Endothelial cell of umbilical vein (primary cell): ENCODE results near the gene CORO2B. TPM values are rescaled to one million over a fixed set of nuclear protein-coding genes. Genes with fewer than 3 reads are reported as not detected.

Experiments
- BruUV-seq: library from RNA; stranded (reverse); fragments of 400-500 nt; replicated peaks from 2 replicates; lab custom pipeline; 2021; lab: Mats Ljungman, UMichigan
- CTCF ChIA-PET: fragments of 300-600, 350-600 bp; sonication (Branson Sonifier 250); formaldehyde crosslinking; loops from one replicate; lab custom pipeline; 2021; ENCODE audit warnings: antibody characterized with exemption, inconsistent platforms; lab: Charles Lee
- POLR2A ChIA-PET: fragments of 300-600, 350-600 bp; sonication (Branson Sonifier 250); formaldehyde crosslinking; loops from one replicate; lab custom pipeline; 2021; ENCODE audit warnings: antibody characterized with exemption, inconsistent platforms; lab: Charles Lee
- DNase-seq: peaks from one replicate; pipeline ENCODE4 v3.0.0-alpha.2; 2011; ENCODE audit warnings: low read depth, low spot score
- FAIRE-seq: peaks from 2 replicates; lab custom pipeline; 2011; peaks lifted over from hg19 to GRCh38; lab: Jason Lieb, UNC
- H2AFZ ChIP-seq: 2 replicates; pipeline ENCODE4 v1.6.0; 2012; ENCODE audit warnings: low read depth, low read length, control low read depth, inconsistent platforms
- H3K27ac ChIP-seq: 2 replicates; pipeline ENCODE4 v1.5.1; 2011; ENCODE audit warnings: low read depth, mild to moderate bottlenecking, control low read depth, low read length, moderate library complexity; ENCODE audit not compliant: insufficient read depth
- H3K27me3 ChIP-seq, 2 experiments: 2 replicates each; pipeline versions ENCODE4 v1.6.0 to v1.6.1; 2011; ENCODE audit warnings: low read length in 2 of 2, mixed read lengths in 1 of 2; ENCODE audit not compliant: control insufficient read depth in 2 of 2, insufficient read depth in 2 of 2
- H3K36me3 ChIP-seq, 2 experiments: 2 replicates in 1 of 2; 3 replicates in 1 of 2; pipeline ENCODE4 v1.5.1; 2011; ENCODE audit warnings: low read length in 2 of 2, mild to moderate bottlenecking in 1 of 2, moderate library complexity in 1 of 2; ENCODE audit not compliant: control insufficient read depth in 2 of 2, insufficient read depth in 2 of 2; ENCODE audit errors: extremely low read depth in 1 of 2
- H3K4me1 ChIP-seq: 3 replicates; pipeline ENCODE4 v1.5.1; 2011; ENCODE audit warnings: mild to moderate bottlenecking, low read length; ENCODE audit not compliant: control insufficient read depth, insufficient read depth; ENCODE audit errors: extremely low read depth
- H3K4me2 ChIP-seq: 2 replicates; pipeline ENCODE4 v1.6.1; 2011; ENCODE audit warnings: low read length, control low read depth, mixed read lengths; ENCODE audit not compliant: insufficient read depth
- H3K4me3 ChIP-seq, 3 experiments: fragments of 200-600 bp in 1 of 3; sonication (generic), shearing (Covaris generic) in 1 of 3; replicated peaks in 1 of 3; 2 replicates each; pipeline ENCODE4 v1.5.1; 2011 to 2016; ENCODE audit warnings: control low read depth in 3 of 3, low read length in 3 of 3, mild to moderate bottlenecking in 2 of 3, inconsistent platforms in 1 of 3, low read depth in 1 of 3, moderate library complexity in 1 of 3; ENCODE audit not compliant: insufficient read depth in 1 of 3
- H3K79me2 ChIP-seq: 2 replicates; pipeline ENCODE4 v1.6.0; 2012; ENCODE audit warnings: low read length, inconsistent platforms; ENCODE audit not compliant: control insufficient read depth, insufficient read depth
- H3K9ac ChIP-seq: replicated peaks from 2 replicates; pipeline ENCODE3; 2011; ENCODE audit warnings: low read length, control low read depth; ENCODE audit not compliant: insufficient read depth; ENCODE audit errors: extremely low read depth
- H3K9me1 ChIP-seq: replicated peaks from 3 replicates; pipeline ENCODE4 v1.6.0; 2011; ENCODE audit warnings: mild to moderate bottlenecking, low read length; ENCODE audit not compliant: control insufficient read depth, insufficient read depth; ENCODE audit errors: extremely low read depth
- H3K9me3 ChIP-seq: replicated peaks from 2 replicates; pipeline ENCODE4 v1.5.1; 2012; ENCODE audit warnings: low read length, inconsistent platforms; ENCODE audit not compliant: control insufficient read depth, insufficient read depth
- H4K20me1 ChIP-seq: replicated peaks from 2 replicates; pipeline ENCODE3; 2011; ENCODE audit warnings: mild to moderate bottlenecking, low read length; ENCODE audit not compliant: control insufficient read depth, insufficient read depth; ENCODE audit errors: extremely low read depth
- CTCF ChIP-seq, 2 donors: IDR thresholded peaks; 1 replicate in 1 of 2; 2 replicates in 1 of 2; pipeline ENCODE4 v1.5.1; 2011; ENCODE audit warnings: low read length in 2 of 2, mild to moderate bottlenecking in 2 of 2, moderate library complexity in 2 of 2, control low read depth in 1 of 2, inconsistent platforms in 1 of 2, low read depth in 1 of 2; ENCODE audit not compliant: insufficient read depth in 1 of 2; ENCODE audit errors: extremely low read depth in 1 of 2
- EZH2 ChIP-seq: IDR thresholded peaks from 2 replicates; pipeline ENCODE4 v1.6.1; 2012; ENCODE audit warnings: borderline replicate concordance, low read depth, mild to moderate bottlenecking, moderate library complexity, low read length, inconsistent platforms; ENCODE audit not compliant: severe bottlenecking
- FOS ChIP-seq: IDR thresholded peaks from 2 replicates; pipeline ENCODE4 v1.6.1; 2011; ENCODE audit warnings: mild to moderate bottlenecking, low read length, moderate library complexity, borderline replicate concordance; ENCODE audit not compliant: insufficient read depth
- GATA2 ChIP-seq: IDR thresholded peaks from 2 replicates; pipeline ENCODE4 v1.7.0; 2011; ENCODE audit warnings: low read depth, mild to moderate bottlenecking, moderate library complexity, mixed read lengths, low read length; ENCODE audit not compliant: insufficient read length, insufficient read depth
- JUN ChIP-seq: IDR thresholded peaks from 2 replicates; pipeline ENCODE4 v1.6.1; 2011; ENCODE audit warnings: borderline replicate concordance, low read depth; ENCODE audit not compliant: insufficient read length, insufficient read depth
- MAX ChIP-seq: IDR thresholded peaks from 2 replicates; pipeline ENCODE4 v1.6.1; 2011; ENCODE audit not compliant: insufficient read depth, insufficient read length
- MYC ChIP-seq: IDR thresholded peaks from one replicate; pipeline ENCODE4 v1.6.1; 2011; ENCODE audit warnings: mild to moderate bottlenecking, low read depth, low read length
- POLR2A ChIP-seq: IDR thresholded peaks from 2 replicates; pipeline ENCODE4 v1.6.1; 2012; ENCODE audit warnings: low read depth, mild to moderate bottlenecking, control low read depth, low read length
- POLR2AphosphoS5 ChIP-seq: IDR thresholded peaks from 2 replicates; pipeline ENCODE4 v1.6.1; 2012; ENCODE audit warnings: low read depth, mild to moderate bottlenecking, control low read depth, low read length, moderate library complexity; ENCODE audit not compliant: insufficient read depth
- dilution Hi-C: fragments of 300-500 bp; cut with MboI; formaldehyde crosslinking; loops from one replicate; pipeline ENCODE4 v1.15.0; 2019; ENCODE audit warnings: low sequenced_read_pairs; ENCODE audit not compliant: extremely low pct_ligation_motif_present
- intact Hi-C: fragments of 100-400 bp; cut with micrococcal nuclease; formaldehyde crosslinking; loops from one replicate; pipeline ENCODE4 v1.10.0; 2022
- polyA plus RNA-seq, 4 experiments: library from polyadenylated mRNA; depleted of rRNA in 3 of 4; stranded (reverse) in 3 of 4; unstranded in 1 of 4; fragments of >200 nt; gene quantifications; 2 replicates each; pipeline versions ENCODE4 v1.2.1 to v1.2.3, GENCODE V29; 2011 to 2012; ENCODE audit warnings: missing spikeins in 1 of 4
- total RNA-seq: library from RNA; stranded (reverse); gene quantifications from 2 replicates; pipeline ENCODE4 v1.2.3, GENCODE V29; 2021

CORO2B gene
- total and polyA plus RNA-seq, 2 donors (not counting 3 experiments of a cell fraction or from before 2014, with no cell fraction given) = 2.4 to 3.7 TPM

- H3K9ac ChIP-seq = no peak overlapping the region
- no peak for DNase-seq
- peaks cover 2% of the 10 kb centered on the region for H3K4me1 ChIP-seq
- no peaks in the 10 kb centered on the region for H3K36me3 ChIP-seq
- ChIA-PET CTCF (interaction anchor here (1.2 to 14.4 kb wide), 3 partner anchors 96 to 111 kb away, joined by 3 to 728 read pairs (median 14); no protein-coding TSS in a partner anchor), POLR2A (no interaction called here)
- H3K4me3 ChIP-seq = no peak overlapping the region
- H3K27ac ChIP-seq = no peak overlapping the region
- intact Hi-C loops (loop anchor here (2.0 kb wide), 1 partner anchor 29 kb away; no protein-coding TSS in a partner anchor), dilution Hi-C loops (no loop called here)
- H3K9me3 ChIP-seq = no peaks in the 10 kb centered on the region
- FAIRE-seq = no peak
- no peak overlapping the region for H2AFZ ChIP-seq
- H4K20me1 ChIP-seq = no peaks in the 10 kb centered on the region
- no peaks in the 10 kb centered on the region for H3K9me1 ChIP-seq
- no peaks in the 10 kb centered on the region for H3K79me2 ChIP-seq
- peaks cover 0 to 8% of the 10 kb centered on the region in 2 experiments for H3K27me3 ChIP-seq
- no peak for TF ChIP-seq MAX
- no peak for TF ChIP-seq POLR2AphosphoS5
- no peak for TF ChIP-seq JUN
- TF ChIP-seq EZH2 = no peak
- no peak for TF ChIP-seq FOS
- TF ChIP-seq CTCF (IDR thresholded peaks at IDR 0.05; ENCODE audit: extremely low read depth in 1 of 2, insufficient read depth in 1 of 2, low read depth in 1 of 2, low read length in 2 of 2) = no peak
- no peak for TF ChIP-seq GATA2
- no peak for TF ChIP-seq MYC
- TF ChIP-seq POLR2A = no peak
- H3K4me2 ChIP-seq = no peak overlapping the region
- BruUV-seq = no TSS peak
Observed at GRCh38 chr15:68667800-68668625, 89.2 kb downstream of the CORO2B start.
